Ishikawa (cell line): Measurements from ENCODE around the gene FAM210A.

Experiments used
- CEBPB ChIP-seq: IDR thresholded peaks from 2 replicates; pipeline ENCODE4 v1.6.1; 2012
- CREB1 ChIP-seq: IDR thresholded peaks from 2 replicates; pipeline ENCODE4 v1.6.1; 2012; ENCODE audit warnings: low read depth
- EGR1 ChIP-seq: IDR thresholded peaks from 2 replicates; pipeline ENCODE4 v1.6.1; 2012
- EP300 ChIP-seq: IDR thresholded peaks from 2 replicates; pipeline ENCODE4 v1.6.1; 2012; ENCODE audit warnings: borderline replicate concordance
- FOXM1 ChIP-seq: IDR thresholded peaks from 2 replicates; pipeline ENCODE4 v1.6.1; 2012; ENCODE audit warnings: low read depth, borderline replicate concordance
- MAX ChIP-seq: IDR thresholded peaks from 2 replicates; pipeline ENCODE4 v1.6.1; 2012
- NFIC ChIP-seq: IDR thresholded peaks from 2 replicates; pipeline ENCODE4 v1.6.1; 2012
- RAD21 ChIP-seq: IDR thresholded peaks from 2 replicates; pipeline ENCODE4 v1.6.1; 2012; ENCODE audit warnings: low read depth
- REST ChIP-seq: IDR thresholded peaks from 2 replicates; pipeline ENCODE4 v1.6.1; 2012; ENCODE audit warnings: low read depth, mild to moderate bottlenecking
- TAF1 ChIP-seq: IDR thresholded peaks from 2 replicates; pipeline ENCODE4 v1.6.1; 2012; ENCODE audit warnings: low read depth, mild to moderate bottlenecking
- USF1 ChIP-seq: IDR thresholded peaks from 2 replicates; pipeline ENCODE4 v1.6.1; 2012
- YY1 ChIP-seq: IDR thresholded peaks from 2 replicates; pipeline ENCODE4 v1.6.1; 2012; ENCODE audit warnings: low read depth

GRCh38 chr18:13720123-13720522 lies 6.2 kb downstream of the FAM210A start:
- TF ChIP-seq CREB1 (no peak), EP300 (no peak), YY1 (no peak), RAD21 (no peak), REST (no peak), TAF1 (no peak), CEBPB (no peak), MAX (no peak), EGR1 (no peak), FOXM1 (no peak), USF1 (no peak), NFIC (no peak)
